Astrocyte of the cerebellum (primary cell): ENCODE measurements around the gene CKS1B.

ENCODE experiments used
- DNase-seq: peaks from one replicate; pipeline ENCODE4 v3.0.0-alpha.2; 2011; ENCODE audit warnings: low read depth
- H3K4me3 ChIP-seq: 2 replicates; pipeline ENCODE4 v1.5.1; 2011; ENCODE audit warnings: mild to moderate bottlenecking, low read depth, low read length, moderate library complexity
- CTCF ChIP-seq: IDR thresholded peaks from 2 replicates; pipeline ENCODE4 v1.5.1; 2012; ENCODE audit warnings: low read length, low read depth, moderate library complexity, mild to moderate bottlenecking; ENCODE audit errors: missing control alignments
- in situ Hi-C: cut with HindIII; loops from 2 replicates; pipeline ENCODE4 v1.10.0; 2017; ENCODE audit warnings: low sequenced_read_pairs

CKS1B gene

GRCh38 chr1:154963643-154964042 is 10.8 kb upstream of the CKS1B start:
- no peak for TF ChIP-seq CTCF
- no peak for DNase-seq
- in situ Hi-C loops: no loop called here
- no peak overlapping the region for H3K4me3 ChIP-seq

GRCh38 chr1:154964359-154964758 is 10.1 kb upstream of the CKS1B start:
- no peak for DNase-seq
- TF ChIP-seq CTCF: no peak
- in situ Hi-C loops: no loop called here
- no peak overlapping the region for H3K4me3 ChIP-seq

DNA sequence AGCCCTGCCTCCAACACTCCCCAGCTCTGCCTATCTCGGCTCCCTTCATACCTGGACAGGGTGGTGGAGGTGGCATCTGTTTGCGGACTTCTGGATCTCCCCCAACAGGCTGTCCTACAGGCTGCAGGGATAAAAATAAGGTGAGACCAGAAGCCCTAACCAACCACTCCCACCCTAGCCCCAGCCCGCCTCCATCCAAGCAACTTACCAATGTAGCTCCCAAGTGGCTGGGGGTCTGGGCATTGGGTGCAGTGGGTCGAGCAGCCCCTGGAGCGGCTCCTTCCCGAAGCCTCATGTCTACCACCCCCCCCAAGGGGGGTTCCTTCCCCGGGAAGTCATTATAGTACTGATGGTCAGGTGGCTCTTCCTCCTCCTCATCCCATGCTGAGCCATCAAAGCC is 8.4 kb upstream of the CKS1B start:
- no peak overlapping the region for H3K4me3 ChIP-seq
- DNase-seq: no peak
- in situ Hi-C loops: no loop called here
- no peak for TF ChIP-seq CTCF

GRCh38 chr1:154967331-154967950 is 7.0 kb upstream of the CKS1B start:
- in situ Hi-C loops: no loop called here
- no peak for DNase-seq
- peak overlapping the region; percentile 81 for H3K4me3 ChIP-seq
- TF ChIP-seq CTCF: no peak

DNA sequence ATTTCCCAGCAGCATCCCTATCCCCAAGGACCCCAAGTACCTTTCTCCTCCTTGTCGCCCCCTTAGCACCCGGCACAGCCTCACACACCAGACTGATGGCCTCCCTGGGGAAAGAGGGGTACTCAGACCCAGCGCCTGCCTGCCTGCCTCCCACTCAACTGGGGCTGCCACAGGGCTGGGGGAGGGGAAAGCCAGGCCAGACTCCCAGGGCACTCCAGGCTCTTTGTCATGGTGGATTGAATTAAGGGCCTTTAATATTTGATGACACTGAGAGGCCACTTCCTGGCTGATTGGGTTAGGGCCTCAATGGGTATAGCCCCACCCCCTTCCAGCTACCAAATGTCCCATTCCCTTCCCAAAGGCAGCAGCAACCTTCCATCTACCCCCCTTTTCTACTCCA is 5.8 kb upstream of the CKS1B start:
- in situ Hi-C loops: no loop called here
- no peak for DNase-seq
- TF ChIP-seq CTCF: no peak
- peak overlapping the region; percentile 81 for H3K4me3 ChIP-seq

DNA sequence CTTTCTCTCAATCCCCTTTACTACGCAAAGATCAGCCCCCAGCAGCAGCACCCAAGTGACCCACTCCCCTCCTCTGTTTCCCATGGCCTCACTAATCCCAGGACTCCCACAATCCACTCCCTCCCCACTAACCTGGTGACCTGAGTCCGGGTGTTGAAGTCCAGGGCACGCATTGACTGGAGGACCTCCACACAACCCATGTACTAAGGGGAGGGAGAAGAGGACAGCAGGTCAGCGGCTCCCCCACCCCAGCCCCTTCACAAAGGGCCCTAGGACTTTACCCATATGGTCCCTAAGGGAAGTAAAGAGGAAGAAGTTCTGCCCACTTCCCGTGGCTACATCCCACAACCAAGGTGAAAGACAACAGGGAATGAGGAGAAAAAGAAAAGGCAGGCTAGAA is 5.2 kb upstream of the CKS1B start:
- TF ChIP-seq CTCF: no peak
- in situ Hi-C loops: no loop called here
- no peak for DNase-seq
- peak overlapping the region; percentile 81 for H3K4me3 ChIP-seq
